Osteocyte (in vitro differentiated cells): ENCODE measurements around the gene WBP1L. TPM values are rescaled to one million over a fixed set of nuclear protein-coding genes. Genes with fewer than 3 reads are reported as not detected.

Experiments
- DNase-seq: peaks from one replicate; pipeline ENCODE4 v3.0.0; 2021; ENCODE audit warnings: mixed read lengths; ENCODE audit not compliant: unreplicated experiment; ENCODE audit errors: extremely low spot score
- H3K27ac Mint-ChIP-seq: one replicate; pipeline ENCODE4 v1.8.0; 2021; ENCODE audit warnings: mild to moderate bottlenecking, mixed read lengths; ENCODE audit not compliant: unreplicated experiment
- H3K27me3 Mint-ChIP-seq: one replicate; pipeline ENCODE4 v1.8.0; 2021; ENCODE audit warnings: mixed read lengths; ENCODE audit not compliant: unreplicated experiment
- H3K36me3 Mint-ChIP-seq: one replicate; pipeline ENCODE4 v1.8.0; 2021; ENCODE audit warnings: mixed read lengths; ENCODE audit not compliant: unreplicated experiment
- H3K4me1 Mint-ChIP-seq: one replicate; pipeline ENCODE4 v1.8.0; 2021; ENCODE audit warnings: mixed read lengths; ENCODE audit not compliant: unreplicated experiment
- H3K4me3 Mint-ChIP-seq: one replicate; pipeline ENCODE4 v1.8.0; 2021; ENCODE audit warnings: mild to moderate bottlenecking, moderate library complexity, mixed read lengths; ENCODE audit not compliant: unreplicated experiment
- H3K9me3 Mint-ChIP-seq: one replicate; pipeline ENCODE4 v1.8.0; 2021; ENCODE audit warnings: mixed read lengths; ENCODE audit not compliant: unreplicated experiment
- total RNA-seq: library from RNA; stranded (reverse); gene quantifications from 2 replicates; pipeline ENCODE4 v1.2.1, GENCODE V29; 2021
- TF ChIP-seq, protein P1 (sequence below): fragments of 200-600 bp; sonication (generic); IDR thresholded peaks from 2 replicates; pipeline ENCODE4 v1.5.0; 2021; ENCODE audit warnings: antibody characterized with exemption, mild to moderate bottlenecking, moderate library complexity

WBP1L gene
- total RNA-seq, 1 donor from 2014 or later = 66.7 TPM

DNA sequence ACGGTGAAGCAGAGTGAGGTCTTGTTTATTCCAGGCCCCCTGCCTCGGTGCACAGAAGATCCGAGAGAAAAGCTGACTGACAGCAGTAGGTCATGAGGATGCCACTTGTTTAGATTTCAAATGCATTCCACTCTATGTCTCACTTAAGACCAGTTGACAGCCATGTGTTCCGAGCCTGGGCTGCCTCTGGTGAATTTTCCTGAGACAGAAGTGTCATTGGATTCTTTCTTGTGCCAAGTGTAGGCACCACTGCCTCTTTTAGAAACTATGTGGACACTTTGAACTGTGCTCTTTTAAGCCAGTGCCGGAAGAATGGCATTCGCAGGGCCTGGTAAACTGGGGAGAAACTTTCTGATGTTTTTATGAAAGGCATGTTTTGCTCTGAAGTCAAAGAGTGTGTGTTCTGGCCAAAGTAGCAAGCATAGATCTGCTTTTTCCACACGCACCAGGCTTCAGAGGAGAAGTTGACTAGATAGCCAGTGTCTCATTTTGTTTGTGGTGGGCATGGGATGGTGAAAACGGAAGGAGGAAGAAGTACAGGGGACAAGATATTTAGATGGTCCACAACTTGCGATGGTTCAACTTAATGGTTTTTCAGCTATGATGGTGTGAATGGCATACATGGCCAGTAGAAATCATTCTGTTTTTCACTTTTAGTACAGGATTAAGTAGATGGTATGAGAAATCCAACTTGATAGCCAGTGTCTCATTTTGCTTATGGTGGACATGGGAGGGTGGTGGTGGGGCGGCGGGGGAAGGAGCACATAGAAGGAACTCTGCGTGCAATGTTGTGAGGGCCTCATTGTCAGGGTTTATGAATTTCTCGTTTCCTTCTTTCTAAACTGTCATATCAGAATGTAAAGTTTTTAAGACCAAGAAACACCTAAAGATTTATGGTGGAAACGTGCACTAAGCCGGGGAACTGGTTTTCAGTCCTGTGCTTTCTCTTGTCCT is 52.0 kb downstream of the WBP1L start:
- DNase-seq = no peak
- no peak overlapping the region for H3K4me3 Mint-ChIP-seq
- peak overlapping the region; percentile 40 for H3K27ac Mint-ChIP-seq
- no peaks in the 10 kb centered on the region for H3K9me3 Mint-ChIP-seq
- peaks cover 61% of the 10 kb centered on the region for H3K4me1 Mint-ChIP-seq
- TF ChIP-seq, protein P1, sequence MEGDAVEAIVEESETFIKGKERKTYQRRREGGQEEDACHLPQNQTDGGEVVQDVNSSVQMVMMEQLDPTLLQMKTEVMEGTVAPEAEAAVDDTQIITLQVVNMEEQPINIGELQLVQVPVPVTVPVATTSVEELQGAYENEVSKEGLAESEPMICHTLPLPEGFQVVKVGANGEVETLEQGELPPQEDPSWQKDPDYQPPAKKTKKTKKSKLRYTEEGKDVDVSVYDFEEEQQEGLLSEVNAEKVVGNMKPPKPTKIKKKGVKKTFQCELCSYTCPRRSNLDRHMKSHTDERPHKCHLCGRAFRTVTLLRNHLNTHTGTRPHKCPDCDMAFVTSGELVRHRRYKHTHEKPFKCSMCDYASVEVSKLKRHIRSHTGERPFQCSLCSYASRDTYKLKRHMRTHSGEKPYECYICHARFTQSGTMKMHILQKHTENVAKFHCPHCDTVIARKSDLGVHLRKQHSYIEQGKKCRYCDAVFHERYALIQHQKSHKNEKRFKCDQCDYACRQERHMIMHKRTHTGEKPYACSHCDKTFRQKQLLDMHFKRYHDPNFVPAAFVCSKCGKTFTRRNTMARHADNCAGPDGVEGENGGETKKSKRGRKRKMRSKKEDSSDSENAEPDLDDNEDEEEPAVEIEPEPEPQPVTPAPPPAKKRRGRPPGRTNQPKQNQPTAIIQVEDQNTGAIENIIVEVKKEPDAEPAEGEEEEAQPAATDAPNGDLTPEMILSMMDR = no peak
- peaks cover 21% of the 10 kb centered on the region for H3K36me3 Mint-ChIP-seq
- H3K27me3 Mint-ChIP-seq = no peaks in the 10 kb centered on the region

DNA sequence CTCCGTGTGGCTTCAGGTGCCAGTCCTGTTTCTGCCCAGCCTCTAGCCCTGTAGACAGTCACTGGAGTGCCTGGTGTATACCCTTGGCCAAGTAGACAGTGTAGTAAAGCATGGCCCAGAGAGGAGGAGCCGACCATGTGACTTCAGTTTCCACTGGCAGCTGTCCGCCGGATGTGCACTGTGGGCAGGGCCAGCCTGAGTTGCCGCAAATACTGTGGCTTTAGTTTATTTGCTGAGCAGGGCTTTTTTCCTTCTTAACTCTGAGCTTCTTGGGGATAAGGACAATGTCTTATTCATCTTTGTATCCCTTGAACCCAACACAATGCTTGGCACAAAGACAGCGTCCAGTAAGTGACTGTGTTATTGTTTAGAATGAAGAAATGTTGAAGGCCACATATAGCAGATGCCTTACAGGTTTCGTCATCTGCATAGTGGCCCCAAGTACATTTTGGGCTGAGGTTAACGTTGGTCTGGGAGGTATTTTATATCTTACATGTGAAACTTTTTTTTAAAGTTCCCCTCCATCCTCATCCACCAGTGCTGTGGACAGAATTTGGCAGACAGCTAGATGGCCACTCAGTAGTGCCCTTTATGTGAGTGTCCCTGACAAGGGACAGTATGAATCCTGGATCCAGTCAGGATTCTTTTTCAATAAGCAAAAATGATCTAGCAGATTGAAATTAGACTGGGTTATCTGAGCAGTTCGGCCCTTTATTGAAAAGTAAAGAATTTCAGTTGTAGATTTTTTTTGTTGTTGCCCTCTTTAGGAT is 52.8 kb downstream of the WBP1L start:
- DNase-seq = no peak
- Mint-ChIP-seq H3K9me3 (no peaks in the 10 kb centered on the region), H3K27me3 (no peaks in the 10 kb centered on the region), H3K27ac (peak overlapping the region; percentile 44), H3K4me3 (no peak overlapping the region), H3K4me1 (peaks cover 68% of the 10 kb centered on the region), H3K36me3 (peaks cover 19% of the 10 kb centered on the region)
- TF ChIP-seq, protein P1 = no peak

DNA sequence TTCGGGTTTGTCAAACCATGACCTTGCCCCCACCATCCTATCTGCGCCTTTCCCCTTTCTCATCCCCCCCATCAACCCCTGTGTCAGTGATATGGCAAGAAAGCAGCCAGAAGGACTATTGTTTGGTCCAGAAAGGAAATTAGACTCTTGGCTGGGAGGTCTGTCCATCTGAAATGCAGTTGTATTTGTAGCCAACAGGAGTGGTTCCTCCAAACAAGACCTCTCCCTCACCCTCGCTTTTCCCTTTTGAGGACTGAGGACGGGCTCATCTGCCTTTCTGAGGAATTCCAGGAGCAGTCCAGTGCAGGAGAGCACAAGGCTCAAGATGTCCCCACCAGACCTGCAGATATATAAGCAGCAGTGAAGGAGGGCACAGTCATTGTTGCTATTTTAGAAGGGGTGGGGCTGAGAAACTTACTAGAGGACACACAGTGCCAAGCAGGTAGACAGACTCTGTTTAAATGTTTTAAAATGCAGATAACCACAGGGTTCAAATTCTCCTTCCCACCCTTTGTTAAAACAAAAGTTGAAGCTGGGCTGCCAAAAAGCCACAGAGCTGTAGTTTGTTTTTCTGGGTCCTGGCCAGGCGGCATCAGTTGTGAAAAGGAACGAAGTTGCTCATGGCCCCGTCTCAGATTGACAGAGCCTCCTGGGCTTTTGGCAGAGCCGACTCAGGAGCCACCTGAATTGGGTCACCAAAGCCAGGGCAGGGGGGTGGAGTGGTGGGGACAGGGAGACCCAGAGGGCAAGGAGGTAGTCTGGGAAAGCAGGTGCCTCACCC is 56.1 kb downstream of the WBP1L start:
- Mint-ChIP-seq H3K27ac (peak overlapping the region; percentile 89), H3K4me1 (peaks cover 78% of the 10 kb centered on the region), H3K27me3 (no peaks in the 10 kb centered on the region), H3K9me3 (peaks cover 4% of the 10 kb centered on the region), H3K36me3 (peaks cover 24% of the 10 kb centered on the region), H3K4me3 (peak overlapping the region; percentile 10)
- DNase-seq = no peak
- TF ChIP-seq, protein P1 = no peak

DNA sequence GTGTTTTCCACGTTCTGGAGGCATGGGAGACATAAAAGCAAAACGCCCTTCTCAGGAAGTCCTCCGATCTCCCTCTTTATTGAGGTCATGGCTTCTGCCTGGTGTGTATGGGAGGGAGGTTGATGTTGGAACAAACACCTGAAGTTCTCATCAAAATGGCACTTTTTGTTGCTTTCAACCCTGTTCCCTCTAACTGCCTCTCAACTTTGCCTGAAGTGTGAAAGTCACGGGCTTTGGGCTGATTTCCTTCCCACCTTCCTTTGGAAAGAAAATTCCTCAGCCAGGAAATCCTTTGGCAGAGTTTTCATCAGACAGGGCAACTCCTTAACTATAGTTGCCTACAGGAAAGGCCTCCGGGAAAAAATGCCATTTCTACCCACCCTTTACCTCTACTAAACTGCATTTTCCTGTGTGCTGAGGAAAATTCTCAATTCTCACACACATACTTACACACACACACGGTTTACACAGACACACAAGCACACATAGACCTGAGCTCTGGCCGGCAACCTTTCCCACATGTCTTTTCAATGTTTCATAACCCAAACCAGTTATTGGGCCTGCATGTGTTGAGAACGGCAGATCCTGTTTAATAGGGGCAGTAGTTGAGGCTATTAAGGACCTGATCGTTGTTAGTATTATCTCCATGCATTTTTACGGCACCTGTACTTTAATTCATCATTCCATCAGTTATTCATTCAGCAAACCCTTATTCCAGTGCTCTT is 57.0 kb downstream of the WBP1L start:
- H3K4me3 Mint-ChIP-seq = no peak overlapping the region
- peaks cover 4% of the 10 kb centered on the region for H3K9me3 Mint-ChIP-seq
- peaks cover 70% of the 10 kb centered on the region for H3K4me1 Mint-ChIP-seq
- no peaks in the 10 kb centered on the region for H3K27me3 Mint-ChIP-seq
- TF ChIP-seq, protein P1 = no peak
- no peak for DNase-seq
- peaks cover 20% of the 10 kb centered on the region for H3K36me3 Mint-ChIP-seq
- peak overlapping the region; percentile 89 for H3K27ac Mint-ChIP-seq
